HepG2 (cell line): ENCODE results near the gene DBN1. TPM values are rescaled to one million over a fixed set of nuclear protein-coding genes. Genes with fewer than 3 reads are reported as not detected.
A peak's percentile ranks its signal among the peaks of the same experiment; 100 is the strongest.

ENCODE experiments used
- ATF7-NPFF ChIP-seq: sonication (generic); formaldehyde crosslinking; IDR thresholded peaks from 2 replicates; pipeline ENCODE4 v1.8.1; 2023; ENCODE audit warnings: mild to moderate bottlenecking, low read depth, missing genetic modification reagents, moderate library complexity
- CREM ChIP-seq, 2 experiments: sonication (generic) in 1 of 2; formaldehyde crosslinking in 1 of 2; IDR thresholded peaks; 2 replicates each; pipeline versions ENCODE4 v1.4.0 to v1.6.1; 2016 to 2020; ENCODE audit warnings: antibody characterized with exemption in 1 of 2, mild to moderate bottlenecking in 1 of 2, missing genetic modification reagents in 1 of 2
- DNMT1 ChIP-seq: sonication (generic); formaldehyde crosslinking; IDR thresholded peaks from 2 replicates; pipeline ENCODE4 v1.5.1; 2020; ENCODE audit warnings: mild to moderate bottlenecking, missing genetic modification reagents
- EZH2 ChIP-seq: conservative IDR thresholded peaks from 2 replicates; pipeline ENCODE4 v1.6.1; 2012; ENCODE audit warnings: mild to moderate bottlenecking, low read depth, low read length, moderate library complexity
- FOXP1 ChIP-seq, 2 experiments: fragments of 450-650 bp in 1 of 2; IDR thresholded peaks; 2 replicates each; pipeline ENCODE4 v1.6.1; 2017 to 2018; ENCODE audit warnings: antibody characterized with exemption in 1 of 2
- HBP1 ChIP-seq: IDR thresholded peaks from 2 replicates; pipeline ENCODE4 v1.6.1; 2016; ENCODE audit warnings: low read depth, control low read depth
- HDAC1 ChIP-seq: sonication (generic); formaldehyde crosslinking; IDR thresholded peaks from 2 replicates; pipeline ENCODE4 v1.5.1; 2020; ENCODE audit warnings: mild to moderate bottlenecking, missing genetic modification reagents
- HOXD1 ChIP-seq: sonication (generic); formaldehyde crosslinking; IDR thresholded peaks from 2 replicates; pipeline ENCODE4 v1.5.0; 2020; ENCODE audit warnings: missing genetic modification reagents
- KLF11 ChIP-seq: IDR thresholded peaks from 2 replicates; pipeline ENCODE4 v1.6.1; 2016; ENCODE audit warnings: missing compliant biosample characterization
- KMT2A ChIP-seq: sonication (generic); formaldehyde crosslinking; IDR thresholded peaks from 2 replicates; pipeline ENCODE4 v1.4.0; 2020; ENCODE audit warnings: missing genetic modification reagents
- NKX3-1 ChIP-seq: sonication (generic); formaldehyde crosslinking; IDR thresholded peaks from 2 replicates; pipeline ENCODE4 v1.5.0; 2020; ENCODE audit warnings: missing genetic modification reagents
- PITX1 ChIP-seq: sonication (generic); formaldehyde crosslinking; IDR thresholded peaks from 2 replicates; pipeline ENCODE4 v1.5.1; 2020; ENCODE audit warnings: mild to moderate bottlenecking, missing genetic modification reagents
- RFX3 ChIP-seq: IDR thresholded peaks from 2 replicates; pipeline ENCODE4 v1.6.1; 2016; ENCODE audit warnings: missing biosample characterization, missing genetic modification reagents
- SMARCE1 ChIP-seq: fragments of 450-650 bp; IDR thresholded peaks from 2 replicates; pipeline ENCODE4 v1.6.1; 2017; ENCODE audit warnings: borderline replicate concordance
- SNAI1 ChIP-seq: sonication (generic); formaldehyde crosslinking; IDR thresholded peaks from 2 replicates; pipeline ENCODE4 v1.5.0; 2020; ENCODE audit warnings: mild to moderate bottlenecking, missing genetic modification reagents, borderline replicate concordance
- SNAPC2 ChIP-seq: sonication (generic); formaldehyde crosslinking; IDR thresholded peaks from 2 replicates; pipeline ENCODE4 v1.8.1; 2022; ENCODE audit warnings: mild to moderate bottlenecking, missing genetic modification reagents
- TBX2 ChIP-seq: sonication (generic); formaldehyde crosslinking; IDR thresholded peaks from 2 replicates; pipeline ENCODE4 v1.5.0; 2020; ENCODE audit warnings: missing genetic modification reagents, mild to moderate bottlenecking, borderline replicate concordance
- ZFP1 ChIP-seq: IDR thresholded peaks from 2 replicates; pipeline ENCODE4 v1.6.1; 2016
- ZFP36L1 ChIP-seq: sonication (generic); formaldehyde crosslinking; IDR thresholded peaks from 2 replicates; pipeline ENCODE4 v1.8.0; 2022; ENCODE audit warnings: mild to moderate bottlenecking, missing genetic modification reagents, moderate library complexity
- ZFP62 ChIP-seq: sonication (generic); formaldehyde crosslinking; IDR thresholded peaks from 2 replicates; pipeline ENCODE4 v1.4.0; 2020; ENCODE audit warnings: missing genetic modification reagents
- ZMAT5 ChIP-seq: sonication (generic); formaldehyde crosslinking; IDR thresholded peaks from 2 replicates; pipeline ENCODE4 v1.5.0; 2020; ENCODE audit warnings: mild to moderate bottlenecking, low read depth, missing genetic modification reagents, borderline replicate concordance
- ZMYM4 ChIP-seq: sonication (generic); formaldehyde crosslinking; IDR thresholded peaks from 2 replicates; pipeline ENCODE4 v1.8.1; 2023; ENCODE audit warnings: mild to moderate bottlenecking, missing genetic modification reagents
- ZNF20 ChIP-seq: sonication (generic); formaldehyde crosslinking; IDR thresholded peaks from 2 replicates; pipeline ENCODE4 v1.4.0; 2020; ENCODE audit warnings: mild to moderate bottlenecking, moderate library complexity, missing genetic modification reagents
- ZNF253 ChIP-seq: sonication (generic); formaldehyde crosslinking; IDR thresholded peaks from 2 replicates; pipeline ENCODE4 v1.8.0; 2022; ENCODE audit warnings: mild to moderate bottlenecking, missing genetic modification reagents, borderline replicate concordance
- ZNF510 ChIP-seq: sonication (generic); formaldehyde crosslinking; IDR thresholded peaks from 2 replicates; pipeline ENCODE4 v1.4.0; 2020; ENCODE audit warnings: low read depth, mild to moderate bottlenecking, missing genetic modification reagents
- ZNF549 ChIP-seq: sonication (generic); formaldehyde crosslinking; IDR thresholded peaks from 2 replicates; pipeline ENCODE4 v1.5.0; 2020; ENCODE audit warnings: missing genetic modification reagents
- ZNF569 ChIP-seq: sonication (generic); formaldehyde crosslinking; IDR thresholded peaks from 2 replicates; pipeline ENCODE4 v1.5.0; 2020; ENCODE audit warnings: mild to moderate bottlenecking, missing genetic modification reagents, moderate library complexity, borderline replicate concordance
- ZNF615 ChIP-seq: sonication (generic); formaldehyde crosslinking; IDR thresholded peaks from 2 replicates; pipeline ENCODE4 v1.5.0; 2020; ENCODE audit warnings: mild to moderate bottlenecking, missing genetic modification reagents, borderline replicate concordance
- ZNF652 ChIP-seq: IDR thresholded peaks from 2 replicates; pipeline ENCODE4 v1.6.1; 2016; ENCODE audit warnings: low read depth, borderline replicate concordance
- ZNF788 ChIP-seq: sonication (generic); formaldehyde crosslinking; IDR thresholded peaks from 2 replicates; pipeline ENCODE4 v1.5.0; 2020; ENCODE audit warnings: mild to moderate bottlenecking, missing genetic modification reagents, borderline replicate concordance
- polyA plus RNA-seq, 8 experiments: library from polyadenylated mRNA; depleted of rRNA in 3 of 8; stranded (reverse) in 7 of 8; unstranded in 1 of 8; fragments of >200 nt; fragmentation: Illumina TruSeq in 4 of 8; extraction: Trizol in 4 of 8; gene quantifications; 2 replicates each; pipeline versions ENCODE4 v1.2.1 to v1.2.3, GENCODE V29; 2011 to 2016; ENCODE audit warnings: low read depth in 4 of 8, missing spikeins in 1 of 8, mixed read lengths in 1 of 8; ENCODE audit not compliant: insufficient read depth in 1 of 8
- total RNA-seq, 5 experiments: library from RNA; depleted of rRNA; stranded (reverse); fragments of >200 nt; fragmentation: Illumina TruSeq; extraction: Trizol; gene quantifications; 2 replicates each; pipeline ENCODE4 v1.2.3, GENCODE V29; 2016; ENCODE audit warnings: low read depth in 1 of 5

DBN1 gene
- total and polyA plus RNA-seq, 2 of the 13 experiments (the other 11 are each of a cell fraction or from before 2014, with no cell fraction given), result 27.0 to 37.3 TPM

GRCh38 chr5:177409043-177409801 lies 64.2 kb downstream of the DBN1 start, which contains the start of gene F12 (continued):
- TF ChIP-seq HBP1 (no peak), RFX3 (CRISPR knock-in tag) (no peak), ZMAT5 (no peak), ZNF788 (peak; percentile 26; the same call in 1 of the 2 replicates), ZNF20 (CRISPR knock-in tag) (no peak), ZNF510 (no peak), KMT2A (CRISPR knock-in tag) (0 out of 2 replicates have a peak, but pooled peaks have one; percentile 13), DNMT1 (CRISPR knock-in tag) (no peak), HDAC1 (CRISPR knock-in tag) (peak; percentile 90), ZFP36L1 (no peak), SNAI1 (CRISPR knock-in tag) (no peak), KLF11 (CRISPR knock-in tag) (no peak), PITX1 (CRISPR knock-in tag) (peak; percentile 68), ZMYM4 (CRISPR knock-in tag) (peak; percentile 51; the same call in 1 of the 2 replicates), ZFP62 (CRISPR knock-in tag) (no peak), NKX3-1 (CRISPR knock-in tag) (no peak), ZNF615 (CRISPR knock-in tag) (no peak), TBX2 (CRISPR knock-in tag) (peak; percentile 47; the same call in 1 of the 2 replicates), EZH2 (no peak), SNAPC2 (CRISPR knock-in tag) (no peak), ZFP1 (CRISPR knock-in tag) (no peak), SMARCE1 (no peak), HOXD1 (no peak), ZNF652 (CRISPR knock-in tag) (no peak), FOXP1 (IDR thresholded peaks at IDR 0.05) (no peak), FOXP1 (CRISPR knock-in tag; IDR thresholded peaks at IDR 0.05) (0 out of 2 replicates have a peak, but pooled peaks have one; percentile 18), ZNF569 (CRISPR knock-in tag) (no peak), ATF7-NPFF (CRISPR knock-in tag) (no peak), ZNF253 (no peak), CREM (IDR thresholded peaks at IDR 0.05) (no peak), CREM (CRISPR knock-in tag; IDR thresholded peaks at IDR 0.05) (no peak), ZNF549 (CRISPR knock-in tag) (no peak)
